Prostate gland (tissue), 2 donors: ENCODE measurements around the gene CNTN4. TPM values are rescaled to one million over a fixed set of nuclear protein-coding genes. Genes with fewer than 3 reads are reported as not detected.

Experiments
- DNase-seq: peaks from one replicate; pipeline ENCODE4 v3.0.0-alpha.2; 2019; ENCODE audit warnings: low spot score
- H3K27ac ChIP-seq, 2 donors: fragments of 200-600 bp; sonication (generic); 2 replicates each; pipeline ENCODE4 v1.5.1; 2017 to 2019
- H3K27me3 ChIP-seq: fragments of 200-600 bp; sonication (generic); replicated peaks from 2 replicates; pipeline ENCODE4 v1.5.1; 2019; ENCODE audit not compliant: insufficient read depth
- H3K36me3 ChIP-seq, 2 donors: fragments of 200-600 bp; sonication (generic); 1 replicate in 1 of 2; 2 replicates in 1 of 2; pipeline versions ENCODE4 v1.5.1 to v1.8.1; 2017 to 2019
- H3K4me1 ChIP-seq: fragments of 200-600 bp; sonication (generic); replicated peaks from 2 replicates; pipeline ENCODE4 v1.5.1; 2019
- H3K4me3 ChIP-seq, 2 donors: fragments of 200-600 bp; sonication (generic); 2 replicates each; pipeline ENCODE4 v1.5.1; 2017 to 2019
- H3K9me3 ChIP-seq: fragments of 200-600 bp; sonication (generic); 2 replicates; pipeline ENCODE4 v1.5.1; 2017
- CTCF ChIP-seq, 4 experiments: fragments of 200-600 bp in 2 of 4; fragments of 450-650 bp in 2 of 4; sonication (generic) in 2 of 4; IDR thresholded peaks; 1 replicate in 3 of 4; 2 replicates in 1 of 4; pipeline ENCODE4 v1.5.1; 2016 to 2019; ENCODE audit warnings: antibody characterized with exemption in 4 of 4, mild to moderate bottlenecking in 2 of 4, moderate library complexity in 2 of 4
- POLR2A ChIP-seq: fragments of 450-650 bp; IDR thresholded peaks from one replicate; pipeline ENCODE4 v1.6.1; 2016; ENCODE audit warnings: antibody characterized with exemption, mild to moderate bottlenecking
- POLR2AphosphoS5 ChIP-seq: sonication (generic); formaldehyde crosslinking; IDR thresholded peaks from one replicate; pipeline ENCODE4 v1.6.1; 2017; ENCODE audit warnings: antibody characterized with exemption
- WGBS: methylation state at CpG from one replicate; pipeline ENCODE4 v1.1.5; 2018; 5-methylcytosine and 5-hydroxymethylcytosine counted together
- intact Hi-C: fragments of 100-400 bp; cut with DNase I; formaldehyde crosslinking; loops from one replicate; pipeline ENCODE4 v1.14.2; 2022
- total RNA-seq, 2 donors: library from RNA; depleted of rRNA; stranded (reverse); fragments of >200 nt; gene quantifications; one replicate each; pipeline ENCODE4 v1.1.0, GENCODE V29; 2016

The CNTN4 gene
- total RNA-seq, 2 donors from 2014 or later: 1.5 to 5.7 TPM

GRCh38 chr3:2536575-2536974 lies 437.9 kb downstream of the CNTN4 start:
- Histone ChIP-seq H3K4me1 (no peaks in the 10 kb centered on the region), H3K4me3 (no peak overlapping the region), H3K36me3 (no peaks in the 10 kb centered on the region), H3K9me3 (no peaks in the 10 kb centered on the region), H3K27ac (no peak overlapping the region), H3K27me3 (no peaks in the 10 kb centered on the region)
- DNase-seq: no peak
- intact Hi-C loops: no loop called here
- 90% methylated on average over 2 of the region's 2 CpGs for WGBS
- no peak for TF ChIP-seq POLR2AphosphoS5
- no peak for TF ChIP-seq POLR2A
- no peak for TF ChIP-seq CTCF (IDR thresholded peaks at IDR 0.05)

GRCh38 chr3:2540115-2540514 lies 441.4 kb downstream of the CNTN4 start:
- Histone ChIP-seq H3K4me1 (no peaks in the 10 kb centered on the region), H3K4me3 (no peak overlapping the region), H3K27me3 (no peaks in the 10 kb centered on the region), H3K36me3 (no peaks in the 10 kb centered on the region), H3K9me3 (no peaks in the 10 kb centered on the region), H3K27ac (no peak overlapping the region)
- TF ChIP-seq POLR2A: no peak
- intact Hi-C loops: no loop called here
- DNase-seq: no peak
- WGBS: 87% methylated on average over 5 of the region's 5 CpGs

GRCh38 chr3:2543247-2543646 lies 444.6 kb downstream of the CNTN4 start:
- Histone ChIP-seq H3K4me1 (no peaks in the 10 kb centered on the region), H3K27ac (no peak overlapping the region), H3K4me3 (no peak overlapping the region), H3K9me3 (no peaks in the 10 kb centered on the region), H3K27me3 (no peaks in the 10 kb centered on the region), H3K36me3 (no peaks in the 10 kb centered on the region)
- no peak for DNase-seq
- TF ChIP-seq POLR2A (no peak), POLR2AphosphoS5 (no peak), CTCF (IDR thresholded peaks at IDR 0.05) (no peak)
- WGBS: 90% methylated on average over 3 of the region's 3 CpGs
- intact Hi-C loops: no loop called here

GRCh38 chr3:2544212-2544611 lies 445.5 kb downstream of the CNTN4 start:
- no peak for DNase-seq
- intact Hi-C loops: no loop called here
- no peaks in the 10 kb centered on the region for H3K9me3 ChIP-seq
- H3K36me3 ChIP-seq: no peaks in the 10 kb centered on the region
- H3K27ac ChIP-seq: no peak overlapping the region
- WGBS: 87% methylated on average over 2 of the region's 2 CpGs
- no peaks in the 10 kb centered on the region for H3K27me3 ChIP-seq
- no peaks in the 10 kb centered on the region for H3K4me1 ChIP-seq
- H3K4me3 ChIP-seq: no peak overlapping the region
- TF ChIP-seq POLR2A (no peak), POLR2AphosphoS5 (no peak), CTCF (IDR thresholded peaks at IDR 0.05) (no peak)

- no peak overlapping the region for H3K4me3 ChIP-seq
- DNase-seq: no peak
- WGBS: 87% methylated on average over 2 of the region's 2 CpGs
- H3K27ac ChIP-seq: no peak overlapping the region
- H3K4me1 ChIP-seq: no peaks in the 10 kb centered on the region
- H3K27me3 ChIP-seq: no peaks in the 10 kb centered on the region
- no peaks in the 10 kb centered on the region for H3K36me3 ChIP-seq
- H3K9me3 ChIP-seq: no peaks in the 10 kb centered on the region
- TF ChIP-seq CTCF (IDR thresholded peaks at IDR 0.05) (no peak), POLR2A (no peak), POLR2AphosphoS5 (no peak)
- intact Hi-C loops: no loop called here
Observed at GRCh38 chr3:2544718-2545117, 446.1 kb downstream of the CNTN4 start.
